Liver (tissue), 3 donors: ENCODE data around the gene RAD51B.

Source experiments
- GABPA ChIP-seq, 2 donors: IDR thresholded peaks in 1 of 2; conservative IDR thresholded peaks in 1 of 2; 2 replicates each; pipeline ENCODE4 v1.6.1; 2016; ENCODE audit warnings: antibody characterized with exemption in 2 of 2, mild to moderate bottlenecking in 1 of 2, moderate library complexity in 1 of 2
- JUND ChIP-seq, 2 donors: IDR thresholded peaks; 2 replicates each; pipeline ENCODE4 v1.6.1; 2016; ENCODE audit warnings: antibody characterized with exemption in 2 of 2
- TF ChIP-seq, protein P1 (sequence below): IDR thresholded peaks from 2 replicates; pipeline ENCODE4 v1.6.1; 2016; ENCODE audit warnings: antibody characterized with exemption, mild to moderate bottlenecking
- TF ChIP-seq, protein P2 (sequence below): fragments of 150-350 bp; IDR thresholded peaks from 2 replicates; pipeline ENCODE4 v1.5.1; 2017; ENCODE audit warnings: improper control_type of control experiment, low read depth, low read length; ENCODE audit not compliant: missing input control
- donor health status: healthy.
- donor health status: healthy.

- TF ChIP-seq, protein P1, sequence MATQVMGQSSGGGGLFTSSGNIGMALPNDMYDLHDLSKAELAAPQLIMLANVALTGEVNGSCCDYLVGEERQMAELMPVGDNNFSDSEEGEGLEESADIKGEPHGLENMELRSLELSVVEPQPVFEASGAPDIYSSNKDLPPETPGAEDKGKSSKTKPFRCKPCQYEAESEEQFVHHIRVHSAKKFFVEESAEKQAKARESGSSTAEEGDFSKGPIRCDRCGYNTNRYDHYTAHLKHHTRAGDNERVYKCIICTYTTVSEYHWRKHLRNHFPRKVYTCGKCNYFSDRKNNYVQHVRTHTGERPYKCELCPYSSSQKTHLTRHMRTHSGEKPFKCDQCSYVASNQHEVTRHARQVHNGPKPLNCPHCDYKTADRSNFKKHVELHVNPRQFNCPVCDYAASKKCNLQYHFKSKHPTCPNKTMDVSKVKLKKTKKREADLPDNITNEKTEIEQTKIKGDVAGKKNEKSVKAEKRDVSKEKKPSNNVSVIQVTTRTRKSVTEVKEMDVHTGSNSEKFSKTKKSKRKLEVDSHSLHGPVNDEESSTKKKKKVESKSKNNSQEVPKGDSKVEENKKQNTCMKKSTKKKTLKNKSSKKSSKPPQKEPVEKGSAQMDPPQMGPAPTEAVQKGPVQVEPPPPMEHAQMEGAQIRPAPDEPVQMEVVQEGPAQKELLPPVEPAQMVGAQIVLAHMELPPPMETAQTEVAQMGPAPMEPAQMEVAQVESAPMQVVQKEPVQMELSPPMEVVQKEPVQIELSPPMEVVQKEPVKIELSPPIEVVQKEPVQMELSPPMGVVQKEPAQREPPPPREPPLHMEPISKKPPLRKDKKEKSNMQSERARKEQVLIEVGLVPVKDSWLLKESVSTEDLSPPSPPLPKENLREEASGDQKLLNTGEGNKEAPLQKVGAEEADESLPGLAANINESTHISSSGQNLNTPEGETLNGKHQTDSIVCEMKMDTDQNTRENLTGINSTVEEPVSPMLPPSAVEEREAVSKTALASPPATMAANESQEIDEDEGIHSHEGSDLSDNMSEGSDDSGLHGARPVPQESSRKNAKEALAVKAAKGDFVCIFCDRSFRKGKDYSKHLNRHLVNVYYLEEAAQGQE, result no peak
- TF ChIP-seq JUND (IDR thresholded peaks at IDR 0.05), result no peak
- TF ChIP-seq, protein P2, sequence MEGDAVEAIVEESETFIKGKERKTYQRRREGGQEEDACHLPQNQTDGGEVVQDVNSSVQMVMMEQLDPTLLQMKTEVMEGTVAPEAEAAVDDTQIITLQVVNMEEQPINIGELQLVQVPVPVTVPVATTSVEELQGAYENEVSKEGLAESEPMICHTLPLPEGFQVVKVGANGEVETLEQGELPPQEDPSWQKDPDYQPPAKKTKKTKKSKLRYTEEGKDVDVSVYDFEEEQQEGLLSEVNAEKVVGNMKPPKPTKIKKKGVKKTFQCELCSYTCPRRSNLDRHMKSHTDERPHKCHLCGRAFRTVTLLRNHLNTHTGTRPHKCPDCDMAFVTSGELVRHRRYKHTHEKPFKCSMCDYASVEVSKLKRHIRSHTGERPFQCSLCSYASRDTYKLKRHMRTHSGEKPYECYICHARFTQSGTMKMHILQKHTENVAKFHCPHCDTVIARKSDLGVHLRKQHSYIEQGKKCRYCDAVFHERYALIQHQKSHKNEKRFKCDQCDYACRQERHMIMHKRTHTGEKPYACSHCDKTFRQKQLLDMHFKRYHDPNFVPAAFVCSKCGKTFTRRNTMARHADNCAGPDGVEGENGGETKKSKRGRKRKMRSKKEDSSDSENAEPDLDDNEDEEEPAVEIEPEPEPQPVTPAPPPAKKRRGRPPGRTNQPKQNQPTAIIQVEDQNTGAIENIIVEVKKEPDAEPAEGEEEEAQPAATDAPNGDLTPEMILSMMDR, result no peak
- no peak for TF ChIP-seq GABPA (IDR thresholded peaks at IDR 0.05 in 1 of 2, conservative IDR thresholded peaks at IDR 0.05 in 1 of 2)
Observed at GRCh38 chr14:68578597-68578996, 759.0 kb downstream of the RAD51B start.
